HL-60 (cell line): ENCODE results near the gene ARFGAP3.

Source experiments
- CTCF ChIP-seq: IDR thresholded peaks from one replicate; pipeline ENCODE4 v1.5.1; 2011; ENCODE audit warnings: low read length, control low read depth, inconsistent platforms; ENCODE audit not compliant: insufficient read depth
- POLR2AphosphoS5 ChIP-seq: IDR thresholded peaks from 2 replicates; pipeline ENCODE4 v1.6.1; 2012; ENCODE audit warnings: low read depth
- REST ChIP-seq: IDR thresholded peaks from 2 replicates; pipeline ENCODE4 v1.6.1; 2012; ENCODE audit warnings: low read depth; ENCODE audit not compliant: insufficient replicate concordance

GRCh38 chr22:42883970-42884369, 26.9 kb upstream of the ARFGAP3 start:
- TF ChIP-seq CTCF = no peak
- TF ChIP-seq POLR2AphosphoS5 = no peak
- TF ChIP-seq REST = no peak
